KG1 (cell line): ENCODE data around the gene ZNF483.
"Not testable (repeated sequence)": the region's sequence is repeated elsewhere in the genome, so short reads cannot be mapped to it uniquely, and the experiment has no call there.

Source experiments
- DNase-seq: peaks from one replicate; lab custom pipeline; 2025; lab: John Stamatoyannopoulos, UW

Gene ZNF483

DNA sequence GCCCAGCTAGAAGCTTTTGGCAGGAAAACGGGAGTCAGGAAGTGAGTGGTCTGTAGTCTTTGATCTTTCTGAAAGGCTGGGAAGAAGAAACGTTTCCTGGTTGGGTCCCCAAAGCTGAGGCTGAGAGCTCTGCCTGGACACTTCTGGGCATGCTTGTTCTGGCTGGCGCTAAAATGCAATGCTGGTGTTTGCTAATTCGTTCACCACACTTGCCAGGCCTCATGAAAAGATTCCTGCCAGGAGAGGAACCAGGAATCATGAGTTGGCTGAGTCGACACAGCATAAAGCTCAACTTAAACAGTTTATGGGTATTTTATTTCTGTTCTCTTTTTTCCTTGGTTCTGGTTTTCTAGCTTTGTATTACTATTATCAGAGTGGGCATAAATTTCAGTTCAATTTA, 85.2 kb downstream of the ZNF483 start:
- no peak for DNase-seq

GRCh38 chr9:111610845-111611244, 85.9 kb downstream of the ZNF483 start:
- no peak for DNase-seq

- no peak for DNase-seq
Measured at GRCh38 chr9:111613436-111614040, 88.6 kb downstream of the ZNF483 start.

GRCh38 chr9:111615928-111616327, 90.9 kb downstream of the ZNF483 start:
- no peak for DNase-seq

GRCh38 chr9:111617349-111617748, 92.4 kb downstream of the ZNF483 start:
- not testable (repeated sequence) for DNase-seq

- no peak for DNase-seq
Measured at GRCh38 chr9:111621895-111622480, 97.0 kb downstream of the ZNF483 start.

GRCh38 chr9:111622626-111623025, 97.6 kb downstream of the ZNF483 start:
- DNase-seq, result no peak
